Stomach (tissue), 4 donors: ENCODE measurements around the gene CABLES1.

ENCODE experiments used
- EP300 ChIP-seq: sonication (generic); formaldehyde crosslinking; IDR thresholded peaks from one replicate; pipeline ENCODE4 v1.6.1; 2017; ENCODE audit warnings: antibody characterized with exemption
- POLR2A ChIP-seq, 4 donors: fragments of 450-650 bp; IDR thresholded peaks; one replicate each; pipeline ENCODE4 v1.6.1; 2016; ENCODE audit warnings: antibody characterized with exemption in 4 of 4, control low read depth in 2 of 4, mild to moderate bottlenecking in 1 of 4, moderate library complexity in 1 of 4
- POLR2AphosphoS5 ChIP-seq, 3 donors: sonication (generic); formaldehyde crosslinking; IDR thresholded peaks; one replicate each; pipeline ENCODE4 v1.6.1; 2016; ENCODE audit warnings: antibody characterized with exemption in 3 of 3
- TF ChIP-seq, protein P1 (sequence below), 7 experiments: fragments of 450-650 bp in 4 of 7; fragments of 200-600 bp in 3 of 7; sonication (generic) in 3 of 7; IDR thresholded peaks; one replicate each; pipeline ENCODE4 v1.5.1; 2016 to 2019; ENCODE audit warnings: antibody characterized with exemption in 7 of 7, control low read depth in 2 of 7, mild to moderate bottlenecking in 1 of 7

DNA sequence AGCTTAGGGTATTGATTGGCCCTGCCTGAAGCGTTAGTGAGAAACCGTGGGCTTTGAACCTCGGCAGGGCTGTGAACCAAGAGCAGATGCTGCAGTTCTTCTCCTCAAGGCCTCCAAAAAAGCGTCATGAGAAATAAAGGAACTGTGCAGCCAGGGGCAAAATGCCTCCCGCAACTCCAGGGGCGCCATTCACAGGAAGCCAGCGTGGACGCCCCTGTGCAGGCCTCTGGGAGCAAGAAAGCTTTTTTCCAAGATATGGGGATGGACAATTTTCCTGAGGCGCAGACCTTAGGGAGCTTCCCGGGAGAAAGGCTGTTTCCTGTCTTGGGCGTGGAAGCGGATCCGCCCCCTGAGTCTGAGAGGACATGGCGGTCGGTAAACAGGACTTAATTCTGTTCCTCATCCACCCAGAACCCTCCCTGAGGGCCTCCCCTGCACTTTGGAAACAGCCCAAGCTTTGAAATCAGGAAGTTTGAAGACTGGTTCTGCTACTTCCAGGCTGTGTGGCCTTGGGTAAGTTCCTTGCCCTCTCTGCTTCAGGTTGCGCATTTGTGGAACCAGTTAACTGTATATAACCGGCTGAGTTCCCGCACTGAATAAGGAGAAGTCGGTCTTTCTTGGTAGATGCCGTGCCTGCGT is 29.6 kb upstream of the CABLES1 start:
- TF ChIP-seq, protein P1, sequence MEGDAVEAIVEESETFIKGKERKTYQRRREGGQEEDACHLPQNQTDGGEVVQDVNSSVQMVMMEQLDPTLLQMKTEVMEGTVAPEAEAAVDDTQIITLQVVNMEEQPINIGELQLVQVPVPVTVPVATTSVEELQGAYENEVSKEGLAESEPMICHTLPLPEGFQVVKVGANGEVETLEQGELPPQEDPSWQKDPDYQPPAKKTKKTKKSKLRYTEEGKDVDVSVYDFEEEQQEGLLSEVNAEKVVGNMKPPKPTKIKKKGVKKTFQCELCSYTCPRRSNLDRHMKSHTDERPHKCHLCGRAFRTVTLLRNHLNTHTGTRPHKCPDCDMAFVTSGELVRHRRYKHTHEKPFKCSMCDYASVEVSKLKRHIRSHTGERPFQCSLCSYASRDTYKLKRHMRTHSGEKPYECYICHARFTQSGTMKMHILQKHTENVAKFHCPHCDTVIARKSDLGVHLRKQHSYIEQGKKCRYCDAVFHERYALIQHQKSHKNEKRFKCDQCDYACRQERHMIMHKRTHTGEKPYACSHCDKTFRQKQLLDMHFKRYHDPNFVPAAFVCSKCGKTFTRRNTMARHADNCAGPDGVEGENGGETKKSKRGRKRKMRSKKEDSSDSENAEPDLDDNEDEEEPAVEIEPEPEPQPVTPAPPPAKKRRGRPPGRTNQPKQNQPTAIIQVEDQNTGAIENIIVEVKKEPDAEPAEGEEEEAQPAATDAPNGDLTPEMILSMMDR (IDR thresholded peaks at IDR 0.05) = no peak
- TF ChIP-seq POLR2AphosphoS5 (IDR thresholded peaks at IDR 0.05) (no peak), POLR2A (IDR thresholded peaks at IDR 0.05) (no peak), EP300 (no peak)
